ENCODE measurements around the gene CXorf38.
"Not testable (repeated sequence)": the region's sequence is repeated elsewhere in the genome, so short reads cannot be mapped to it uniquely, and the experiment has no call there.

CXorf38 gene

GRCh38 chrX:40625294-40625693 lies 22.1 kb downstream of the CXorf38 start:
- DNase-seq (ENCODE audit: low read depth): no peak

GRCh38 chrX:40623665-40624064 lies 23.7 kb downstream of the CXorf38 start:
- DNase-seq (ENCODE audit: low read depth): no peak

- DNase-seq (ENCODE audit: low read depth): no peak
Observed at GRCh38 chrX:40623139-40623536, 24.2 kb downstream of the CXorf38 start, which contains the start of gene MPC1L. TSS of gene MPC1L (plus strand) at chrX:40623428. CDS start at chrX:40623566, 138 bp downstream.

- no peak for DNase-seq (ENCODE audit: low read depth)
Observed at GRCh38 chrX:40622479-40623138, 24.8 kb downstream of the CXorf38 start.

- no peak for DNase-seq (ENCODE audit: low read depth)
Observed at GRCh38 chrX:40617566-40617965, 29.8 kb downstream of the CXorf38 start.

DNA sequence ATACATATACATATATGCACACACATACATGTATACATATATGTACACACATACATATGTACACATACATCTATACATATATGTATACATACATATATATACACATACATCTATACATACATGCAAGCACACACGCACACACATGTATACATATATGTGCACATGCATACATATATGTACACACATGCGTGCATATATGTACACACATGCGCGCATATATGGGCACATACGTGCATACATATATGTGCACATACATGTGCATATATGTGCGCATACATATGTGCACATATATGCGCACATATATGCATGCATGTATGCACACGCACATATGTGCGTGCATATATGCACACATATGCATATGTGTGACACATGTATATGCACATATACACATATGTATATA lies 31.4 kb downstream of the CXorf38 start:
- DNase-seq (ENCODE audit: low read depth): no peak

GRCh38 chrX:40612511-40612910 lies 34.9 kb downstream of the CXorf38 start:
- DNase-seq (ENCODE audit: low read depth): no peak

GRCh38 chrX:40607381-40607780 lies 40.0 kb downstream of the CXorf38 start:
- no peak for DNase-seq (ENCODE audit: low read depth)

GRCh38 chrX:40603446-40603845 lies 43.9 kb downstream of the CXorf38 start:
- DNase-seq (ENCODE audit: low read depth): no peak

GRCh38 chrX:40589616-40590321 lies 57.6 kb downstream of the CXorf38 start:
- DNase-seq (ENCODE audit: low read depth): not testable (repeated sequence)

DNA sequence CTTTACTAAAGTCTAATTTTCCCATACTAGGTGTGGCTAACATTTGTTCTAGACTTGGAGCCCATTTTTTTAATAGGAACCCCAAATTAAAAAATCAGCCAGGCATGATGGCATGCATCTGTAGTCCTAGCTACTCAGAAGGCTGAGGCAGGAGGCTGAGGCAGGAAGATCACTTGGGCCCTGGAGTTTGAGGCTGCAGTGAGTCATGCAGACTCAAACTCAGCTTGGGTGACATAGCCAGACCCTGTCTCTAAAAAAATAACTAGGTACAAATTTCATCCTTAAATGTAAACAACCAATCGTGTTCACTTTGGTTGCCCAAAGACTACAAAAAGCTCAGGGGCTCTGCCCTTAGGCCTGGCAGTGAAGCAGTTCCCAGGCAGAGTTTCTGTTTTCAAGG lies 59.7 kb downstream of the CXorf38 start:
- not testable (repeated sequence) for DNase-seq (ENCODE audit: low read depth)

DNA sequence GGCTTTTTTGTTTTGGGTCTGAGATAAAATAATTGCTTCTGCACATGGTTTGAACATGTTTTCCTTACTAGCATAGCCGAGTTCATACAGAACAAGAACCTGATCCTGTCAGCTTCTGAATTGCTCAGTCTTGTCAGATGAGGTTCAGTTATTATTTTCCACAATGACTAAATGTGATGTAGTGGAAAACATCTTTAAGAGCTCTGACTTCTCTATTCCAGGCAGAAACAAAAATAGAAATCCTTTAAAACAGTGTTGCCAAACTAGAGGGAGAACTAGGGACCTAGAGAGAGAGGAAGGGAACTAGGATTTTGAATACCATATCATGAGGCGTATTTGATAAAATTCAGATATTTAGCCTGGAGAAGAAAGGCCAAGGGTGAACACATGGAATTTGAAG lies 64.5 kb downstream of the CXorf38 start:
- no peak for DNase-seq (ENCODE audit: low read depth)

- not testable (repeated sequence) for DNase-seq (ENCODE audit: low read depth)
Observed at GRCh38 chrX:40582178-40582577, 65.2 kb downstream of the CXorf38 start.

DNA sequence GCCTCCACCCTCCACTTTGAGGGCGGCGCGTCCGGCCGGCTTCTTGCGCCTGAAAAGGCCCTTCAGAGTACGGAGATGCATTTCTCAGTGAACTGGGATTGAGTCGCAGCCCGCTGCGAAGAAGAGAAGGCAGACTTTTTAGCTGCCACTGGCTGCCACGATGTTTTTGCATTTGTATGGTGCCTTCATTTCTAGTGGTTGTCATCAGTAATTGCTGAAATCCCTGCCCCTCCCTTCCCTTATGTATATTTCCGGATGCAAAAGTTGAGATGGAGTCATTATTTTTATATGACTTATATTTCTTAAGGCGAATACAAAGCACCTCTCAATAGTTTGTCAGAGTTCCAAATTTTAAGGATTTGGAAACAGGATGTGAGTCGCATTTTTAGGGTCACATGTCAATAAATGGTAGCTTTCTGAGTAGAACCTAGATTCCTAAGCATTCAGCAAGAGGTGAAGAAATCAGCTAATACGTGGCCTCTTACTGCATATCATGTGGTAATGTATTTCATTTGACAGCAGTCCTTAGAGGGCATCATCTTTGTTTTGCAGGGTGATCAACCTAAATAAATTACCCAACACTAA lies 65.9 kb downstream of the CXorf38 start:
- DNase-seq (ENCODE audit: low read depth): no peak

DNA sequence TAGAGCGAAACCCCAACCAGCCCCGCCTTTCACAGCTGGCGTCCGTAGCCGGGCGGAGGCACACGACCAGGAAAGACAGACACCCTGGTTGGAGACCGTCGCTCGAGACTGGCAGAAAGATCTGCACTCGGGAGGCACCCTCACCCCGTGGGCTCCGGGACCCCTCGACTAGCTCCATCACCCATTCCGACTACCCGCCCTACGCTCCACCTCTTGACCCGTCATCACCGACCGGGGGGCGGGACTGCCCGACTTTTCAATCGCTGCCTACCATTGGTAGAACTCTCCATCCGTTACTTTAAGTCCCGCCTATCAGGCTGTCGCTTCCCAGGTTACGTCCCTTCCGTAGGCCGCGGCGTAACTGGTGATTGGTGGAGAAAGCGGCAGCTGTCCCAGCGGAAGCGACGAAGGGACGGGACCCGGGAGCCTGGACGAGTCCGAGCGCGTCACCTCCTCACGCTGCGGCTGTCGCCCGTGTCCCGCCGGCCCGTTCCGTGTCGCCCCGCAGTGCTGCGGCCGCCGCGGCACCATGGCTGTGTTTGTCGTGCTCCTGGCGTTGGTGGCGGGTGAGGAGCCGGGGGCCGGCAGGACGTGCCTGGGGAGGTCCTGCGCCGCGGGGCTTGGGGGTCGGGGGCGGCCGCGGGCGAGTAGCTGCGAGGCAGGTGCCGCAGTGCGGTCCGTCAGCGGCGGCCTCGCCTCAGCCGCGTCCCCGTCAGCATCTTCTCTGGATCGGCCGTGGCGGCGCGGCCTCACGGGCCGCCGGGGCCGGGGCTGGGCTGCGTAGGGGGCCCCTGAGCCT lies 66.6 kb downstream of the CXorf38 start, which contains the start of gene ATP6AP2:
Gene ATP6AP2 (plus strand): TSS at position 434 of the 799 bp plus-strand sequence. CDS start 96 bp downstream, at position 530.
- DNase-seq (ENCODE audit: low read depth): peak; percentile 75

GRCh38 chrX:40579900-40580536 lies 67.3 kb downstream of the CXorf38 start:
- DNase-seq (ENCODE audit: low read depth): no peak

DNA sequence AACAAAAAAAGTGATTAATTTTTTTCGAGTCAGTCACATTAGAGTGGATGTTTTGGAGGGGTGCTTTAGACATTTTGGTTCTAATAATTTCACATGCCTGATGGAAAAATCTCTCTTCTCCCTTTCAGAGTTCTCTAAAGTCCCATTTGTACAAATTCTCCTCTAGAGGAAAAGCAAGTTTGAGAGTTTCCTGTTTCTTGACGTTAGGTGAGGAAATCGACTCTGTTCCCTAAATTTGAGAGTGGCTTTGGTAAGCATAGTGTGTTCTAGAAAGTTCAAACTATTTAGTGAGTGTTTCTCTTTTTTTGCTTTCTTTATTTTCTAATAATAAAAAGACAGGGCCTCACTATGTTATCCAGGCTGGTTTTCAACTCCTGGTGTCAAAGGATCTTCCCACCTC lies 68.2 kb downstream of the CXorf38 start:
- no peak for DNase-seq (ENCODE audit: low read depth)

DNA sequence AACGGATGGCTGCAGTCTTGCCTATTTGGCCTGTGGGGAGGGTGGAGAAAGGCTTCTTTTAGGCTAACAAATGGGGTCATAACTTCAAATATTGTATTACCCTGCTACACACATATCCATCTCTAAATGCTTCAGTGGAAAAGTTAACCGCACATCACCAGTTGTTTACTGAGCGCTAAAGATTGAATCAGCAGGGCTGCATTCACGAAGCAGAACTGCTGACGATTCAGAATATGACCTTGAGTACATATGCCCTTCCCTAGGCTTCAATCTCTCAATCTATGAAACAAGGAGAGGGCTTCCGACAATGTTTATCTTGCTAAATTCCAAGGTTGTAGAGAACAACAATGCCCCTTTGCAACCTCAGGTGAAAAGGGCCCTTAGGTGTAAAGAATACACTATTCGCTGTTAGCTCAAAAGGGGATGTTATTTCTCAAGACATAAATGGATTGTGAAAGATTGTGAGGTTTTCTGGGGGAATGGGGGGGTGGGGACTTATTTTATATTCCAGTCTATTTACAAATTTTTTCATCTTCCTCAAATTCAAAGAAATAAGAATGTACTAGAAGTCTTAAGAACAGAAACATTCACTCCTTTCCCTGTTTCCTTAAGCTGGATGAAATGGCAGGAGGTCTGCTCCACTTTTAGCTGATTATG lies 69.2 kb downstream of the CXorf38 start:
- no peak for DNase-seq (ENCODE audit: low read depth)
